ENCODE results near the gene SLX9.
"Not testable (repeated sequence)": the region's sequence is repeated elsewhere in the genome, so short reads cannot be mapped to it uniquely, and the experiment has no call there.

SLX9 gene

DNA sequence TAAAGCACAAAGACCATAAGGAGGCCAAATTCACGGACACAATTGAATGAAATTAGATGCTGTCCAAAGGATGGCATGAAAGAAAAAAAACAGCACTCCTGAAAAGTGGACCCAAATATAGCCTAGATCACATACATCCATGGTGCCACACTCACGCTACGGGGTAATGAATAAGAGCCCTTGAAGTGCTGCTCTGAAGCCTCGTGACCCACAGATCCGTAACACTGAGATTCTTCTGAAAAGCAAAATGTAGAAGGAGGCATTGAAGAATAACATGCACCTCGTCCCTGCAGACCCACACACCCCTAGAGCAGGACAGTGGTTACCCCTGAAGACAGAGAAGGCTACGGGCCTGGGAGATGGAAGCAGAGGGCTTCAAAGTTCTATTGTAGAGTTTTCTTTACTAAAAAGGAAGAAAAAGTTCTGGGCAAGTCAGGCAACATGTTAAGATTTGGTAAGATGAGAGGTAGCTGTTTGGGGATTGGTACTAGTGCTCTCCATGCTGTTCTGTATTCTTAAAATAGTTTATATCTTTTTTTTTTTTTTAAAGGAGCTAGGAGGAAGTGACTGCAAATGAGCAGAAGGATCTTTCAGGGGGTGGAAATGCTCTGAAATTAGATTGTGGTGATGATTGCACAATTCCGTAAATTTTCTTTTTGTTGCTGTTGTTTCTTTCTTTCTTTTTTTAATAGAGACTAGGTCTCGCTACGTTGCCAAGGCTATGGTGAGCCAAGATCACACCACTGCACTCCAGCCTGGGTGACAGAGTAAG is 15.0 kb upstream of the SLX9 start:
- no peak overlapping the region for H3K27ac ChIP-seq
- TF ChIP-seq, protein P1, sequence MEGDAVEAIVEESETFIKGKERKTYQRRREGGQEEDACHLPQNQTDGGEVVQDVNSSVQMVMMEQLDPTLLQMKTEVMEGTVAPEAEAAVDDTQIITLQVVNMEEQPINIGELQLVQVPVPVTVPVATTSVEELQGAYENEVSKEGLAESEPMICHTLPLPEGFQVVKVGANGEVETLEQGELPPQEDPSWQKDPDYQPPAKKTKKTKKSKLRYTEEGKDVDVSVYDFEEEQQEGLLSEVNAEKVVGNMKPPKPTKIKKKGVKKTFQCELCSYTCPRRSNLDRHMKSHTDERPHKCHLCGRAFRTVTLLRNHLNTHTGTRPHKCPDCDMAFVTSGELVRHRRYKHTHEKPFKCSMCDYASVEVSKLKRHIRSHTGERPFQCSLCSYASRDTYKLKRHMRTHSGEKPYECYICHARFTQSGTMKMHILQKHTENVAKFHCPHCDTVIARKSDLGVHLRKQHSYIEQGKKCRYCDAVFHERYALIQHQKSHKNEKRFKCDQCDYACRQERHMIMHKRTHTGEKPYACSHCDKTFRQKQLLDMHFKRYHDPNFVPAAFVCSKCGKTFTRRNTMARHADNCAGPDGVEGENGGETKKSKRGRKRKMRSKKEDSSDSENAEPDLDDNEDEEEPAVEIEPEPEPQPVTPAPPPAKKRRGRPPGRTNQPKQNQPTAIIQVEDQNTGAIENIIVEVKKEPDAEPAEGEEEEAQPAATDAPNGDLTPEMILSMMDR (conservative IDR thresholded peaks at IDR 0.05), result no peak
- TF ChIP-seq ZFX (IDR thresholded peaks at IDR 0.05), result no peak

- TF ChIP-seq ZFX (IDR thresholded peaks at IDR 0.05), result no peak
- TF ChIP-seq, protein P1 (conservative IDR thresholded peaks at IDR 0.05), result no peak
- H3K27ac ChIP-seq, result no peak overlapping the region
These were observed 14.5 kb upstream of the SLX9 start for GRCh38 chr21:44925378-44925755.

DNA sequence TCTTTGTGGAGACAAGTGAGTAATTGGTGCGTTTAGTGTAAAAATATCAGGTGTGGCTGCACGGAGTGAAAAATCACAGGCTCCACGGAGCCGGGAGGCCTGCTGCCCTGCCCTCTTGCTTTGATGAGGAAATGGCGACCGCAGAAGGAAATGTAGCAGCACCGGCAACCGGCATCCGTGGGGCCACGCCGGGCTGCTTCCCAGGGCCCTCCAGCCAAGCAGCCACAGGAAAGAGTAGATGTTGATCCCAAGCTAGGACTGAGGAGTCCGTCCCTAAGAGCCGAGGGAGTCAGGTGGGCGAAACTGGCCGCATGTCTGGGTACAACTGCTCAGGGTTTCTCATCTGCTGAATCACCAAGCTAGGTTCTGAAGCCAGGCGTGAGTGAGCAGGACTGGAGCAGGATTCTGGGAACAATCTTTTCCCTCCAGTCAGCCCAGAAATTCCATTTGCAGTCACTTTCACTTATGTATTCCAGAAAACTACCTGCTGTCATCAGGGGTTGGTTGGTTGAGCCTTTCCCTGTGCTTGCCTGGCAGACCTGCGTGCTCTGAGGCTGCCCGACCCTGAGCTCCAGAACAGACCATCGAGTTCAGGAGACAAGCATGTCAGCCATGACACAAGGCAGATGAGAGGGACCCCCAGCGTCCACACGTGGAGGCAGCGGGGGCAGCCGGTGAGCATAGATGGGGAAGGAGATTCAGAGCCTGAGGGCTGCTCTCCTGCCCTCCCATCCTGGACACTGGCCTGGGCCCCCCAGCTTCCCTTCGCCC is 13.3 kb upstream of the SLX9 start:
- H3K27ac ChIP-seq, result no peak overlapping the region
- TF ChIP-seq, protein P1 (conservative IDR thresholded peaks at IDR 0.05), result no peak
- no peak for TF ChIP-seq ZFX (IDR thresholded peaks at IDR 0.05)

DNA sequence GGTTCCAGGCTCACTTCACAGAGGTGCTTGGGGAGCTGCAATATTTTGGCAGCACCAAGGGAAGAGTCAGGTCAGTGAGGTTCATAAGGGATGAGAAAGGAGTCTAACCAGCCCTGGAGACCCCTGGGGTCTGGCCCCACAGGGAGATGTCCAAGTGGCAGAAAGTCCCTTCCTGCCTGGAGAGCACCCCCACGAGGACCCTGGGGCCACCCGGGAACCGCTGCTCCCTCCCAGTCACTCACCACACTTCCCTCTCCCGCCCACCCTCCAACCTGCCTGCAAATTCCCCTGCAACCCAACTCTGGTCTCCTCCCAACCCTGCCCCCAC is 12.6 kb upstream of the SLX9 start:
- no peak for TF ChIP-seq ZFX (IDR thresholded peaks at IDR 0.05)
- TF ChIP-seq, protein P1 (conservative IDR thresholded peaks at IDR 0.05), result no peak
- no peak overlapping the region for H3K27ac ChIP-seq

GRCh38 chr21:44927587-44928461 is 12.0 kb upstream of the SLX9 start:
- no peak overlapping the region for H3K27ac ChIP-seq
- TF ChIP-seq ZFX (IDR thresholded peaks at IDR 0.05), result no peak
- TF ChIP-seq, protein P1 (conservative IDR thresholded peaks at IDR 0.05), result no peak

GRCh38 chr21:44928500-44929241 is 11.2 kb upstream of the SLX9 start:
- H3K27ac ChIP-seq, result not testable (repeated sequence)

GRCh38 chr21:44929242-44929798 is 10.5 kb upstream of the SLX9 start:
- TF ChIP-seq, protein P1 (conservative IDR thresholded peaks at IDR 0.05), result no peak
- no peak for TF ChIP-seq ZFX (IDR thresholded peaks at IDR 0.05)
- H3K27ac ChIP-seq, result no peak overlapping the region

Data from C4-2B (cell line).